Hepatic stellate cell (primary cell): ENCODE results near the gene HMCES.
A peak's percentile ranks its signal among the peaks of the same experiment; 100 is the strongest.
"Not testable (repeated sequence)": the region's sequence is repeated elsewhere in the genome, so short reads cannot be mapped to it uniquely, and the experiment has no call there.

ENCODE experiments used
- DNase-seq: peaks from one replicate; pipeline ENCODE4 v3.0.0; 2011; ENCODE audit warnings: low spot score

Gene HMCES

DNA sequence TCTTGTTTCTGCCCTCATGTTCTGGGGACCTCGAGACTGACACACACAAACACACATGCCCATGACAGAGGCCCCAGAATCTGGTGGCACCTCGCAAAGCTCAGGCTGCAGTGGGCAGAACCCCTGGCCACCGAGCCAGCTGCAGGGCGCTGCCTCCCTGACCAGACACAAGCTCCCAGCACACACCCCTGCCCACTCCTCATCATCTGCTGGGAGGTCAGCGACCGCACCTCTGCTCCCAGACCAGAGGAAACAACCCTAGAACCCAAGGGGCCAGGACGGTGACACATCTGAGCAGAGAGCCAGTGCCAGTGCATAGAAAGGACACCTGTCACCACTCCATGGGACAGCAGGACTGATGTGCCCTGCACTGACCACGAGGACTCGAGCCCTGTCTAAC is 43.2 kb downstream of the HMCES start:
- no peak for DNase-seq

DNA sequence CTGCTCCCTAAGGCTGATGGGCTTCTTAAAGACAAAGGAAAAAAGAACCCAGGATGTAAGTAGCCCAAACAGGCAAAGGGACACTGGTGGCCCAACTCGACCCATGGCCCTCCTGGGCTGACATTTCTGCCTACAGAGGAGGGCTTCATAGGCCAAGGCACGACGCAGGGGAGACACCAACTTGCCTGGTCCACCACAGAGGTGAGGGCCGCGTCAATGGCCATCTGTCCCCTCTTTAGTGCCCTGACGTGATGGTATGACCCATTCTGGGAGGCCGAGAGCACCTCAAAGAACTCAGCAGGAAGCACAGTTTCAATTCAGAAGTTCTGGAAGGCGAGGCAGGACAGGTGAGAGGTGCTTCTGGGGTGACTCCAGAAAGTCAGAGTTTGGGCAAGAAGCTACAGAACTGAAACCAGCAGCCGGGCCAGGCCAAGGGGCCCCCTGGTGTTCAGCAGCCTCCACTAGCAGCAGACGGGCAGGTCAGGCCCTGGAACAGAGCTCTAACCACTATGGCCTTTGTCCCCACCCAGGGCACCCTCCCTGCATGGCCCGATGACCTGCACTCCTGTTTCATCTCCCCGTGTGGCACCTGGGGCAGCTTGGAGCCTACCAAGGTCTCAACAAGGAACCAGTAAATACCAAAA is 45.1 kb downstream of the HMCES start:
- DNase-seq, result no peak

DNA sequence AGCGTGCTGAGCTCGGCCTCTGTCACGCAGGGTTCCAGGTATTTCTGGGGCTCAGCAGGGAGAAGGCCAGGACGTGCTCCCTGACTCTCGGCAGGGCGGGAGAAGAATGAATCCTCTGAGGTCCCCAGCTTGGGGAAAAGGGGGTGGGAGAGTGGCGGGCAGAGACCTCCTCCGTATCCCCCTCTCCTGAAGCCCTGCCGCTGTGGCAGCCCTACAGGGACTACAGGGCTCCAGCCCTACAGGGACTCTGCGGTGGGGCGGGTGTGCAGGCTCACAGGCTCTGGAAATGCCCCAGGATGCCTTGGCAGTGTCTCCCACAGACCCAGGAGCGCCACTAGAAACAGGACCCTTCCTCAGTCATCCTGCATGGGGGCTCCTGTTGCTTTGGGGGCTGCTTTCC is 46.2 kb downstream of the HMCES start:
- no peak for DNase-seq

DNA sequence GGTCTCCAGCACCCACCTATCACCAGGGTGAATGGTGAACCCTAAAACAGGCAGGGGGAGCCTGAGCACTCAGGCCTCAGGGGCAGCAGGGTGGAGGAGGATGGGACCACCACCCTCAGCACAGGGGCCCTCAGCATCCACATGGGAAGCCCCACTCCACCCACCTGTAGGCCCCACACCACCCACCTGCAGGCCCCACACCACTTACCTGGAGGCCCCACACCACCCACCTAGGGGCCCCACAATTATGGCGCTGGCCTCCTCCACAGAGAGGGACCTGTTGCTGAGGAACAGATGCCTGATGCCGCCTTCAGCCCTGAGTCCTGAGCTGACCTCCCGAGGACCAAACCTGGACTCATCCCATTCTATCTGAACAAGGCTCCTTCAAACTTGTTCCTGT is 46.7 kb downstream of the HMCES start:
- DNase-seq, result no peak

DNA sequence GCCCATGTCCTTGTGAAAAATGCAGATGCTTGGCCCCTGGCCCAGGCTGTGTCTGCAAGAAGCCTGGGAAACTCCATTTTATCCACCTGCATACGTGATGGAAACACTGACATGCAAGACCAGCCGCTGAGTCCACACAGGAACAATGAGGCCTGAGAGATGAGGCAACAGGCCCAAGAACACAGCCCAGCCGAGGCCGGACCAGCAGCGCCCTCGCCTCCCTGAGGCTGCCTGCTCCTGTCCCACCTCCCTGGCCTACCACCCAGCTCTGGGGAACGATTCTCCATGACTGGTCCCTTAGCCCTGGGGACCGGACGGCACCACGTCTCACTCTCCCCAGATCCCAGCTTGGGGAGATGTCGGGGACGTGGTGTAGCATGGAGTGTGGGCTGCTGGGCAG is 47.5 kb downstream of the HMCES start:
- DNase-seq, result no peak

DNA sequence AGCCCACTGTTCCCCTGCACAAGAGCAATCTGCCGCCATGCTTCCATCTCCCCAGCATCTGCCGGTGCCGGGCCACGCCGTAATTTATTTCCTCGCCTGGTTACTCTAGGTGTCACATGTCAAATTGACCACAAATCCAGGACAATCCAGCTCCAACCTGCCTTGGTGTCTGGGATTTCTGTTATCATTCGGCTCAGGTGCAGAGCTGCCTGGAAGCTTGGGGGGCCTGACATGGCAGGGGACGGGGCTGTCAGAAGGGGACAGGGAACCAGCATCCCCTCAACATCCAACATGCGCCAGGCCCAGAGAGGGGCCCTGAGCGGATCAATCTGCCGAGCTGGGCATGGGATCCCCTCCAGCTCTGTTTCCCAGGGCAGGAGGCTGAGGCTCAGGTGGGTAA is 47.9 kb downstream of the HMCES start:
- no peak for DNase-seq

DNA sequence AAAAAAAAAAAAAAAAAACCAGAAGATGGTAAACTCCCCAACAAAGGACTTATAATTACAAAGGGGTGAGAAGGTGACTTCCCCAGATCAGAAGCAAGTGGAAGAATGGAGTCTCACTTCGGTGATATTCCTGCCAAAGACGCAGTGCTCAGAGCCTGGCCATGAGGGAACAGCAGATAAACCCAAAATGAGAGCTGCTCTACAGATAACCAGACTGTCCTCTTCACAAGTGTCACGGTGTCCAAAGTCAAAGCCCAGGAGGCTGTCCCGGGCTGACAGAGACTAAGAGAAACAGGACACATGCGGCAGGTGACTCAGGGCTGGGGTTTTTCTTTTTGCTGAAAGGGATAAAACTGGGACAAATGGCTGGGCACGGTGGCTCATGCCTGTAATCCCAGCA is 48.8 kb downstream of the HMCES start:
- no peak for DNase-seq

DNA sequence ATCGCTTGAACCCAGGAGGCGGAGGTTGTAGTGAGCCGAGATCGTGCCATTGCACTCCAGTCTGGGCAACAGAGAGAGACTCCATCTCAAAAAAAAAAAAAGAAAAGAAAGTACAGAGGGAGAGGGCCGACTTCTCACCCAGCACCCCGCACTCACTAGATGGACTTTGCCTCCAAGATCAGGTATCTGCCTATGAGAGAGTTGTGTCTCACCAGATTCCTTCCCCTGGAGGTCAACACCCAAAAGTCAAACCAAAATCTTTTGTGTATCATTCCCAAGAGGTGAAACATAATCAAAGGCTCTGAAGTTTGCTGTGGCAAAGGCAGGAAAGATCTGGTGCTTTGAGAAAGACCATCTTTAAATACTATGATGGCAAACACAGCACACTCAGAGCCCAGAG is 51.2 kb downstream of the HMCES start:
- no peak for DNase-seq

DNA sequence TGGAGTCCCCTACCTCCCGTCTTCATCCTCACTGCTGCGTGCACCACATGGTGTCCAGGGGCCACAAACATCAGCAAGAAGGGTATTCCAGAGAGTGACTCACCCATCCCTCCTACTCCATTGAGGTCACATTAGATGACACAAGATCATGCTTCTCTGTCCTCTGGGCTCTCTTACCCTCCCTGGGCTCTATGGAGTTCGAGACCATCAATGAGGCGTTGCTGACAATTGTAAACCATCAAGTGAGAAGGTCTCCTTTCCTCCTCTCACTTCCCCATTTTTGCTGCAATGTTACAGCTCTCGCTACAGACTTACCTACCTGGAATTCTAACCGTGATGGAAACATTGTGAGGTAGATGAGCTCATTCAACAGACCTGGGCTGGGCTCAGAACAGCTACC is 51.7 kb downstream of the HMCES start:
- no peak for DNase-seq

DNA sequence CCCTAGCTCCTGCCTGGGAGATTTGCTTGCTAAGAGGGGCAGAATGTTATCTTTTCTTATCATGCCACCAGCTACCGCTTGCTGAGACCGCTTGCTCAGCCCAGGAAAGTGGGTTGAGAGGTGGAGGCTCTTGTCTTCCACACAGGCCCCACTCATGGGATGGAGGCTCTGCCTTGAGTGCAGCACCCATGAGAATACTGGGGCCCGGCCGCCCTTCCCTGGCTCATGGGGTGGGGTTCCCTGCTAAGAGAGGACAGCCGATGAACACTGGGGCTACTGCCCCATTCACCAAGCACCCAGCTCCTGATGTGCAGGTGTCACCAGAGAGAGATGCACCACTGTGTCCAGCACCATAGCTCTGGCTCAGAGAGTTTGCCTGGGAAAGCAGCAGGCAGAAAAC is 55.2 kb downstream of the HMCES start:
- DNase-seq, result no peak

DNA sequence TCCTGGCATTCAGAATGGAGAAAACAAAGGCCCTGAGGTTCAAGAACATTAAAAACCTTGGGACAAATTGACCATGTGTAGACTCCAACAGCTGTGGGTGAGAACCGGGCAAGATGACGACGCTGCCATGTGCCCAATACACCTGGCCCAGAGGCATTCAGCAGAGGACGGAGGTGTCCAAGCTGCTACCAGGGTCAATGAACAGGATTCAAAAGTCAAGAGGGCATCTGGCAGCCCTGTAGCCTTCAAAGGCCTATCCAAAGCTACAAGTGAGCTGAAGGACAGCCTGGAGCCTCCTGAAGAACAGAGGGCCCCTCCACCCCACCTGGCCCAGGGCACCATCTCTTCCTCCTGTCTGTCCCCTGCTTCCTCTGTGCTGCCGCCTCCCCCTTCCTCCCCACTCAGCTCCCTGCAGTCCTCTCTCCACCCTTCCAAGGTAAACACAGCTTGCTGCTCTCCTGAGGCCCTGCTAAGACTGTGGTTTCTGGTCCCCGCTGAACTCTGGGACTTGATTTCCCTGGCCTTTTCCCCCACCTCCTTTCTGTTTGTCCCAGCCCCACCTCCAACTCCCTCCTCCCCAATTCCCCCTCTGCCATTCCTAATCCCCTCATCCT is 57.5 kb downstream of the HMCES start:
- no peak for DNase-seq

DNA sequence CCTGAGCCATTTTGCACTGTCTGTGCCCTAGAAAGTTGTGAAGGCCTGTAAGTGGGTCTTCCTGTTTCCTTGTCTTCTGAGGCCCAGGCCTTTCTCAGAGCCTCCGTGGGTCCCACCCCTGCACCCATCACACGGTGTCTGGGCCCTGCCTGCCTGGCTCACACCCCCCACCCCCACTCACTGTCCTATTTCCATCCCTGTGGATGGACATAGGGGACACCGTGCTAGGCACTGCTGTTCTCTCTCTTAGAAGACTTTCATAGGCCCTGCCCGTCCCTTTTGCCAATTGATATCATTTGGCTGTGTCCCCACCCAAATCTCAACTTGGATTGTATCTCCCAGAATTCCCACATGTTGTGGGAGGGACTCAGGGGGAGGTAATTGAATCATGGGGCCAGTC is 59.0 kb downstream of the HMCES start:
- DNase-seq, result not testable (repeated sequence)

DNA sequence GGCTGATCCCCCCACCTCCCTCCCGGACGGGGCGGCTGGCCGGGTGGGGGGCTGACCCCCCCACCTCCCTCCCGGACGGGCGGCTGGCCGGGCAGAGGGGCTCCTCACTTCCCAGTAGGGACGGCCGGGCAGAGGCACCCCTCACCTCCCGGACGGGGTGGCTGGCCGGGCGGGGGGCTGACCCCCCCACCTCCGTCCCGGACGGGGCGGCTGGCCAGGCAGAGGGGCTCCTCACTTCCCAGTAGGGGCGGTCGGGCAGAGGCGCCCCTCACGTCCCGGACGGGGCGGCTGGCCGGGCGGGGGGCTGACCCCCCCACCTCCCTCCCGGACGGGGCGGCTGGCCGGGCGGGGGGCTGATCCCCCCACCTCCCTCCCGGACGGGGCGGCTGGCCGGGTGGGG is 60.5 kb downstream of the HMCES start:
- not testable (repeated sequence) for DNase-seq

DNA sequence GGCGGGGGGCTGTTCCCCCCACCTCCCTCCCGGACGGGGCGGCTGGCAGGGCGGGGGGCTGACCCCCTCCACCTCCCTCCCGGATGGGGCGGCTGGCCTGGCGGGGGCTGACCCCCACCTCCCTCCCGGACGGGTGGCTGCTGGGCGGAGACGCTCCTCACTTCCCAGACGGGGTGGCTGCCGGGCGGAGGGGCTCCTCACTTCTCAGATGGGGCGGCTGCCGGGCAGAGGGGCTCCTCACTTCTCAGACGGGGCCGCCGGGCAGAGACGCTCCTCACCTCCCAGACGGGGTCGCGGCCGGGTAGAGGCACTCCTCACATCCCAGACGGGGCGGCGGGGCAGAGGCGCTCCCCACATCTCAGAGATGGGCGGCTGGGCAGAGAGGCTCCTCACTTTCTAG is 61.2 kb downstream of the HMCES start:
- not testable (repeated sequence) for DNase-seq

DNA sequence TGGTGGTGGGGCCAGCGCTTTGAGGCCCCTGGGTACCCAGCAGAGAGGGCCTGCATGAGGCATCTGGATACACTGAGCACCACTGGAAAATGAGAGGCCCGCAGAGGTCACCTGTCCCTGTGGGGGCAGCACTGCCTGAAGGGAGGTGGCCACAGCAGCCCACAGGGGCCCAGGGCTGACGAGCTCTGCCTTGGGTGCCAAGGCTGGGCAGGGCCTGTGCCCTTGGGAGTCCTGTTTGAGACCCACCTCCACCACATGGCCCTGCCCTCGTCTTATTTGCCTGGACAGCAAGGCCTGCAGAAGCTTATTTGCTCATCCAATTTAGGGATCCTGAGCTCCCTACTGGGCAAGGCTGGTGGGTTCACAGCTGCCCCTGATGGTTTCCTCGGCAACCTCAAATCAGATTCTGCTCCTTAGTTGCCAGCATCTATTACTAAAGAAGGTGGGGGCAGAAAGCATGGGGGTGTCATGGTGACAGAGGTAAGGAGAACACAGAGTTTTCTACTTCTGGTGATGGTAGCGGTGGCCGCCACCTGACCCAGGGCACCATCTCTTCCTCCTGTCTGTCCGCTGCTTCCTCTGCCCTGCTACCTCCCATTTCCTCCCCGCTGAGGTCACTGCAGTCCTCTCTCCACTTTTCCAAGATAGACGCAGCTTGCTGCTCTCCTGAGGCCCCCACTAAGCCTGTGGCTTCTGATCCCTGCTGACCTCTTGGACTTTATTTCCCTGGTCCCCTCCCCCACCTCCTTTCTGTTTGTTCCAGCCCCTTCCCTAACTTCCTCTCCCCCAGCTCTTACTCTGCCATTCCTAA is 62.9 kb downstream of the HMCES start:
- DNase-seq, result no peak

DNA sequence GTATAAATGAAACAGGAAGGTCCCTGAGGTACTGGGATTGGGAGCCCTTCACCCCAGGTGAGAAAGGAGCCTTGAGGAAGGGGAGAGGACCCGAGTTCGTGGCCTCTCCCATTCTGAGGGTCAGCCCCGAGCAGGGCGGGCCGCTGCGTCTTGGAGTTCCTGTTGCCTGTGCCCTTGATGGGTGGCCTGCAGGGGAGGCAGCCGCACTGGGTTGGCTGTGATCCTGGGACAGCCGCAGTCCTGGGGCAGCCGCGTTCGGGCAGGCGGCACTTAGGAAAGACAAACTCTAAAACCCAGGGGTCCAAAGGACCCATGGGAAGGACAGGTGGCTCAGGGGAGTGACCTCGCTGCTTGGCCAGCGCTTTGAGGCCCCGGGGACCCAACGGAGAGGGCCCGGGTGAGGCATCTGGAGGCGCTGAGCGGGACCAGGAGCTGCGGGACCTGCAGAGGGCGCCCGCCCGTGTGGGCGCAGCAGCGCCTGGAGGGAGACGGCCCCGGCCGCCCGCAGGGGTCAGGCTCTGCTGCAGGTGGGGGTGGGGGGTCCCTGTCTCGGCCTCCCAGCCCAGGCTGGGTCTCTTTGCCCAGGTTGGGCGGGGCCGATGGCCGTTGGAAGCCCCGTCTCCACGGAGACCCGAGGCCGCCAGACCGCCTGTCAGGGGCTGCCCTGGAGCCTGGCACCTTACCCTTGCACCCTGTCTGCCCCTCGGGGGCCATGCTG is 65.1 kb downstream of the HMCES start:
- no peak for DNase-seq

DNA sequence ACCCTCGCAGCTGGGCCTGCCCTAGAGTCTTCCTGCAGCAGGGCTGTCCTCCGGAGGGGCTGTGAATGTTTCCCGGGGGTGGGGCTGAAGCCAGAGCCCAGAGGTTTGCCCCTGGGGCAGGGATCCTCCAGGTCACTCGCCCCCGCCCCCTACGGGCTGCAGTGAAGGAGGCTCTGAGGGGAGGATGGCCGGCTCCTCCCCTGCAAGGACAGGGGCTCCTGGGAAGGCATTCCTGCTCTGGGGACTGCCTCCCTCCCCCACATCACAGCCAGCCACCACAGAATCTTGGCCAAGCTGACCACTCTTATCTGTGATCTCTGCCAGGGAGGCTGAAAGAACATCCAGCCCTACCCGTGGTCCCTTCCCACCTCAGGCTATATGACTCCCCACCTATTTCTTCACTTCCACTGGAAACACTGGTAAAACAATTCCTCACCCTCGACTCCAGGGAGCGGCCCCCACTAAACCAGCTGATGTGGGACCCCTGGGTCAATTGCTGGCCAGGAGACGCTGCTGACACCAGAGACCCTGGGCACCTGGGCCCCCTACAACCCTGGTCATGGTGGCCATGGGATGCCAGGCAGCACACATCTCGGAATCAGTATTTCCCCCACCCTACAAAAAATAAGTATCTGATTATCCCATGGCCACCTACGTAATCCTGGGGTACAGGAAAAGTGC is 66.0 kb downstream of the HMCES start:
- peak; percentile 36 for DNase-seq

DNA sequence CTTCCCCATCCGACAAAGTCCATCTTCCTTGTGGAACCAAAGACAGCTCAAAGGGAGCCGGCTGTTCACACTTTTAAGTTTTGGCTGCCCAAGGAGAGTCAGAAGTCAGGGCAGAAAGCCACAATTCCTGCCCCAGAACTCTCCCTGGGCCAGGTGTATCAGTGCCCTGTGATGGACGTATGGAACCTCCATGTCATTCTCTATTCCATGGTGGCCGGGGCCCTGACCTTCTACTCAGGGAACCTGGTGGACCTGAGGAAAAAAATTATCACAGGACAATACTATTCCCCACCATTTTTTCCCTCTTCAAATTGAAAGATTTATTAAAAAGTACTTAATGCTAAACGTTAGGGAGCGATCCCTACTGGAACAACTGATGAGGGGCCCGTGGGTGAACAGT is 66.6 kb downstream of the HMCES start:
- DNase-seq, result no peak

DNA sequence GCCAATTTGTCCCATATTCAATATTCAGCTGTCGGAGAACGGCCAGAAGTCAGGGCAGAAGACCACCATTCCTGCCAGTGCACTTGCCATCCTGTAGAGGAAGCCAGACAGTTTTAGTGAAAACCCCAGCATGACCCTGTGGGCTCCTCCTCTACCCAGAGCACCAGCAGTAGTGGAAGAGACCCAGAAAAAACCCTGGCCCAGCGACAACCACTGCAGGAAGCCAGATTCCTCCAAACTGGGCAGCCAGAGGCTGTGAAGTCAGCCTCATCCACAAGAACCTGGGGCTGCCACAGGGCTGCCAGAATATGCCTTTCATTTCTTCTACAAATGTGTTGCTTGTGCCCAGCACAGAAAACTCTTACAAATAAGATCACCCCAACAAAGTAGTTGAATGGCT is 67.3 kb downstream of the HMCES start:
- DNase-seq, result no peak

DNA sequence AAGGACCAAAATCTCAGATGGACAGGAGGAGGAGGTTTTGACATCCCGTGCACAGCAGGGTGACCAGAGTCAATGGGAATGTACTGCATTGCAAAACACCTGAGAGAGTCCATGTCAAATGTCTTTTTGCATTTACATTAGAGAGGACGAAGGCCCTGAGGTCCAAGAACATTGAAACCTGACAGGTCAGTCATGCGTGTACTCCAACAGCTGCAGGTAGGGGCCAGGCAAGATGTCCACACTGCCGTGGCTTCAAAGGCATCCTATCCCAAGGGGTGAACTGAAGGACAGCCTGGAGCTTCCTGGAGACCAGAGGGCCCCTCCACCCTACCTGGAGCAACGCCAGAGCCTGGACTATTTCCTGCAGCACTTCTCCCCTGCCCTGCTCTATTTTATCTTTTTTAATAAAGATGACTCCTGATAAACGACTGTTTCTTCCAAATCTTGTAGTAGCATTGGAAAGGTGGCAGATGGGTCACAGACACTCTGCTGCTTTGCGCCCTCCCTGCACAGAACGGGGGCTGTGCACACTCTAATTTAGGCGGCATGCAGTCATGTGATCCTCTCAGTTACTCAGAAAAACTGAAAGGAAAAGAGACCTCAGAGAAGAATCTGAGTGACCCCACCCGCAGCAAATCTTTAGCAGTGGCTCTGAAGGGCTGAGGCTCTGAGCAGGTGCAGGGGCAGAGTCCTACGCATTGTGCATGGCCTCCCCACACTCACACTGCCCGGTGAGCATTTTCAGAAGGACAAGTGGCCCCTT is 68.2 kb downstream of the HMCES start:
- no peak for DNase-seq

DNA sequence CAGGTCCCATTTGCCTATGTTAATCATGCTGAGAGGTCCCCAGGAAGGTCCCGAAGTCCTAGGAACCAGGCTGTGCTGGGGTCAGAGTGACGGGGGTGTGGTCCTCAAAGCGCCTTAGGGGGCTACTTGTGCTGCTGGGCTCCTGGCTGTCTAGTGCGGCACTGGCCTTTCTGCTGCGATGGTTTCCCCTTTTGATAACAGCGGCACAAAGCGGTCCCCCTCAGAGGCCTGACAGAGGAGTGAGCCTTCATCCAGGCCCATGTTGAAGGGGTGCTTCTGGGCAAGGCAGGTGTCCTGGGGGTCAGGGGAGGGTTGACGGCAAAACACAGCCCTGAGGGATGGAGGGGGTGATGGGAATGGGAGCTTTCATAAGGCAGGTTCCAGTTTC is 68.8 kb downstream of the HMCES start:
- DNase-seq, result no peak

DNA sequence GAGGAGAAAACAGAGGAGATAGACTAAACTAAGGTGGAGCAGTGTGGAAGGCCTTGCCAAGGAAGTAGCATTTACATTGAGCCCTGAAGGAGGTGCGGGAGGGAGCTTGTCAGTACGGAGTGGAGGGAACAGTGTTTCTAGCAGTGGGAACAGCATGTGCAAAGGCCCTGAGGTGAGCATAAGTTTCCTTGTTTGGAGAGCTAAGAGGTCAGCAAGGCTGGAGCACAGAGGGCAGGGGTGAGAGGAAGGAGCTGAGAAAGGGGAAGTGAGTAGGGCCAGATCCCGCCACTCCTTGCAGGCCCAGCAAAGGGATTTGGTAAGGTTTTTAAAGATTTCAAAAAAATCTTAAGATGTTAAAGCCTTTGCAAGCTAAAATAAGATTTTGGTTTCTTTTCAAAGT is 70.1 kb downstream of the HMCES start:
- no peak for DNase-seq
